ENCODE results near the gene IP6K2.

The IP6K2 gene

GRCh38 chr3:48685293-48685602 is 31.8 kb downstream of the IP6K2 start:
- DNase-seq (ENCODE audit: low spot score) = no peak
- TF ChIP-seq, protein P1, sequence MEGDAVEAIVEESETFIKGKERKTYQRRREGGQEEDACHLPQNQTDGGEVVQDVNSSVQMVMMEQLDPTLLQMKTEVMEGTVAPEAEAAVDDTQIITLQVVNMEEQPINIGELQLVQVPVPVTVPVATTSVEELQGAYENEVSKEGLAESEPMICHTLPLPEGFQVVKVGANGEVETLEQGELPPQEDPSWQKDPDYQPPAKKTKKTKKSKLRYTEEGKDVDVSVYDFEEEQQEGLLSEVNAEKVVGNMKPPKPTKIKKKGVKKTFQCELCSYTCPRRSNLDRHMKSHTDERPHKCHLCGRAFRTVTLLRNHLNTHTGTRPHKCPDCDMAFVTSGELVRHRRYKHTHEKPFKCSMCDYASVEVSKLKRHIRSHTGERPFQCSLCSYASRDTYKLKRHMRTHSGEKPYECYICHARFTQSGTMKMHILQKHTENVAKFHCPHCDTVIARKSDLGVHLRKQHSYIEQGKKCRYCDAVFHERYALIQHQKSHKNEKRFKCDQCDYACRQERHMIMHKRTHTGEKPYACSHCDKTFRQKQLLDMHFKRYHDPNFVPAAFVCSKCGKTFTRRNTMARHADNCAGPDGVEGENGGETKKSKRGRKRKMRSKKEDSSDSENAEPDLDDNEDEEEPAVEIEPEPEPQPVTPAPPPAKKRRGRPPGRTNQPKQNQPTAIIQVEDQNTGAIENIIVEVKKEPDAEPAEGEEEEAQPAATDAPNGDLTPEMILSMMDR (IDR thresholded peaks at IDR 0.05; ENCODE audit: extremely low read depth, insufficient read depth, missing control alignments) = no peak
- in situ Hi-C loops (cut with MboI; ENCODE audit: low pct_unique_long_range_greater_than_20kb, low sequenced_read_pairs, unreplicated experiment) = no loop called here

GRCh38 chr3:48684480-48685143 is 32.4 kb downstream of the IP6K2 start:
- in situ Hi-C loops (cut with MboI; ENCODE audit: low pct_unique_long_range_greater_than_20kb, low sequenced_read_pairs, unreplicated experiment) = no loop called here
- peak; percentile 57 for DNase-seq (ENCODE audit: low spot score)

GRCh38 chr3:48684054-48684349 is 33.0 kb downstream of the IP6K2 start:
- in situ Hi-C loops (cut with MboI; ENCODE audit: low pct_unique_long_range_greater_than_20kb, low sequenced_read_pairs, unreplicated experiment) = no loop called here
- TF ChIP-seq, protein P1 (IDR thresholded peaks at IDR 0.05; ENCODE audit: extremely low read depth, insufficient read depth, missing control alignments) = no peak
- no peak for DNase-seq (ENCODE audit: low spot score)

More at GRCh38 chr3:48684480-48685143, 32.4 kb downstream of the IP6K2 start:
- TF ChIP-seq, protein P1 (IDR thresholded peaks at IDR 0.05; ENCODE audit: extremely low read depth, insufficient read depth, missing control alignments) = no peak

- in situ Hi-C loops (cut with MboI; ENCODE audit: low pct_unique_long_range_greater_than_20kb, low sequenced_read_pairs, unreplicated experiment) = no loop called here
- TF ChIP-seq, protein P1 (IDR thresholded peaks at IDR 0.05; ENCODE audit: extremely low read depth, insufficient read depth, missing control alignments) = no peak
- no peak for DNase-seq (ENCODE audit: low spot score)
These were observed 34.2 kb downstream of the IP6K2 start for GRCh38 chr3:48682786-48683185.

DNA sequence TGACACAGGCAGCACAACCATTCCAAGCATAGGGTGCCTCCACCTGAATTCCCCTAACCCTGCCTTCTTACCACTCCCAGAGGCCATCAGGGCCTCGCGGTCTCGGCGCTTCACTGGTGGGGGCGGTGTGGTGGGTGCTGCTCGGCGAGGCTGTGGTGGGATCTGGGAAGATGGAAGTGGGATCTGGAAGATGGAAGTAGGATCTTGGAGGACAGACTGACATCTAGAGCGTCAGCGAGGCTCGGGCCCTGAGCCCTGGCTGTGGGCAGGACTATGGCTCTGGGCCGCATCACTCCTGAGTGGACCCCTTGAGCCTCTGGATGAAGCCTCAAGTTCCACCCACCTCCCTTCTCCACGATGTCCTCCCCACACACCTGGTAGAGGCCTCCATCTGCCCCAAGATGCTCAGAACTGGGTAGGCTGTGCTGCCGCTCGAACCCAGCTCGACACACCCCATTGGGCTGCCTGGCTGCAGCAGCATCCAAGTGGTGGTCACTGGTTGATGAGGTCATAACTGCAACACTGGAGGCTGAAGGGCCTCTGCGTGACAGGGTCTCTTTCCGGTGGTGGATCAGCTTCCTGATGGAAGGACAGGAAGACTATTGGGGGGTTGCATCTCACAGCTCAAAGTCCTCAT is 34.9 kb downstream of the IP6K2 start:
- TF ChIP-seq, protein P1 (IDR thresholded peaks at IDR 0.05; ENCODE audit: extremely low read depth, insufficient read depth, missing control alignments) = no peak
- in situ Hi-C loops (cut with MboI; ENCODE audit: low pct_unique_long_range_greater_than_20kb, low sequenced_read_pairs, unreplicated experiment) = no loop called here

GRCh38 chr3:48681541-48681880 is 35.5 kb downstream of the IP6K2 start:
- no peak for DNase-seq (ENCODE audit: low spot score)
- TF ChIP-seq, protein P1 (IDR thresholded peaks at IDR 0.05; ENCODE audit: extremely low read depth, insufficient read depth, missing control alignments) = no peak
- in situ Hi-C loops (cut with MboI; ENCODE audit: low pct_unique_long_range_greater_than_20kb, low sequenced_read_pairs, unreplicated experiment) = no loop called here

More for the DNA sequence above, 34.9 kb downstream of the IP6K2 start:
- no peak for DNase-seq (ENCODE audit: low spot score)

Measured in GM13977 (cell line).